Ishikawa (cell line): ENCODE measurements around the gene TBC1D19.

ENCODE experiments used
- EP300 ChIP-seq: IDR thresholded peaks from 2 replicates; pipeline ENCODE4 v1.6.1; 2012; ENCODE audit warnings: borderline replicate concordance
- YY1 ChIP-seq: IDR thresholded peaks from 2 replicates; pipeline ENCODE4 v1.6.1; 2012; ENCODE audit warnings: low read depth

GRCh38 chr4:26609391-26609790 lies 25.5 kb downstream of the TBC1D19 start:
- TF ChIP-seq EP300 (no peak), YY1 (no peak)
